NCI-H82 treated with DMSO at 0.1 percent for 48 hours (cell line): Measurements from ENCODE around the gene ITSN2.
"Not testable (repeated sequence)": the region's sequence is repeated elsewhere in the genome, so short reads cannot be mapped to it uniquely, and the experiment has no call there.

Source experiments
- DNase-seq: peaks from one replicate; lab custom pipeline; 2025; ENCODE audit not compliant: unreplicated experiment; lab: John Stamatoyannopoulos, UW

The ITSN2 gene

GRCh38 chr2:24365051-24365450 lies 4.7 kb upstream of the ITSN2 start:
- DNase-seq = no peak

DNA sequence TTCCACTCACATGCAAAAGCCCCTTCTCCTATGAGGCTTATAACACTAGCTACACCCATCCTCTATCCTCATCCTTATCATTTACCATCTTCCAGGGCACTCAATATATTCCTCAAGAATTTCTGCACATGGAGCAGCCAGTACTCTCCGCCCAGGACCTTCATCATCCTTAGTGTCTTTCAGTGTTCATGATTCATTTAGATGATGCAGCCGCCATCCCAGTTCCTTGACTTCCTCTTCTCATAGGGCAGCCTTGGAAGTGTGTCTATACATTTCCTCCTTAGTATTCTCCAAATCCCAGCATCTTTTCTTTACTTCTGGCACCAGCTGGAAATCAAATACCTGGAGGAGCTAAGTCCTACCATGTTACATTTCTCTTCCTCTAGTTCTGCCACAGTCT lies 3.0 kb upstream of the ITSN2 start:
- no peak for DNase-seq

GRCh38 chr2:24362253-24362652 lies 1.9 kb upstream of the ITSN2 start:
- no peak for DNase-seq

- no peak for DNase-seq
Measured at GRCh38 chr2:24360963-24361330, 611 bp upstream of the ITSN2 start.

DNA sequence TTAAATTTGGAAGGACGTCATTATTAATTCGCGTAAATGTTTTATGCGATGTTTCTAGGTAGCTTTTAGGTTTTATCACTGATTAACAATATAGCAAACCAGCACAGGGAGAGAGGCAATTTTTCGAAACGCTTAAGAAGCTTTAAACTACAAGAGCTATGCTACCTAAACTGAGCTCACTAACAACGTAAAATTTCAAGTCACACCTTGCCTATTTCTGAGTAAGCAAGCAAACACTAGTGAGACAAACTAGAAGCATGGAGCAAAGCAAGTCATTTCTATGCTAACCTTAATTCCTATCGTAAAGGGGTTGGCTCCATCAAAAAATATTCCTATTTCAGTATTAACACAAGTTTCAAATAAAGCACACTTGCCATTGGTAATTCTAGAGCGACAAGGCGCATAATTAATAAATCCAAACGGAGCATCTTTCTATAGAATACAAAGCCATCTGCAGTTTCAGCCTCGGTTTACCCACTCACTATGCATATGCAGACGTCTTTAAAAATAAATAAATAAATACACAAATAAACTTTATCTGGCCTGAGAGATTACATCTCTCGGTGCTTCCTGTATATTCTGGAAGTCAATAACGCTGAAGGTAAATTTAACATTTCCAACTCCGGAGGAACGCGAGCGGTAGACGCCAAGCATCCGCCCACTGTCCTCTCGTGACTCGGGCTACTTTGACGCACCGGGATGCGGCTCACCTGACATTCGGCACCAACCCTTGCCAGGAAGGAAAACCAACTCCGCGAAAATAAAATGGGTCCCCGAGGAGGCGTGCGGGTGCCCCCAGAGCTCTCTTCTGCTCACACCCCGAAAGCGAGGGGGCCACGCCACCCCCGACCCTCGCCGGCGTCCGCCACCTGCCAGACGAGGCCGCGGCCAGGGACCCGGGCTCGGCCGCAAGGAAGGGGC lies 947 bp downstream of the ITSN2 start:
- no peak for DNase-seq

GRCh38 chr2:24357767-24358166 lies 2.6 kb downstream of the ITSN2 start:
- not testable (repeated sequence) for DNase-seq

GRCh38 chr2:24357115-24357514 lies 3.2 kb downstream of the ITSN2 start:
- not testable (repeated sequence) for DNase-seq

GRCh38 chr2:24354957-24355356 lies 5.4 kb downstream of the ITSN2 start:
- no peak for DNase-seq

- DNase-seq = no peak
Measured at GRCh38 chr2:24354395-24354794, 5.9 kb downstream of the ITSN2 start.

GRCh38 chr2:24353973-24354372 lies 6.4 kb downstream of the ITSN2 start:
- no peak for DNase-seq

GRCh38 chr2:24353364-24353763 lies 7.0 kb downstream of the ITSN2 start:
- DNase-seq = no peak

- DNase-seq = no peak
Measured at GRCh38 chr2:24352664-24353063, 7.7 kb downstream of the ITSN2 start.

DNA sequence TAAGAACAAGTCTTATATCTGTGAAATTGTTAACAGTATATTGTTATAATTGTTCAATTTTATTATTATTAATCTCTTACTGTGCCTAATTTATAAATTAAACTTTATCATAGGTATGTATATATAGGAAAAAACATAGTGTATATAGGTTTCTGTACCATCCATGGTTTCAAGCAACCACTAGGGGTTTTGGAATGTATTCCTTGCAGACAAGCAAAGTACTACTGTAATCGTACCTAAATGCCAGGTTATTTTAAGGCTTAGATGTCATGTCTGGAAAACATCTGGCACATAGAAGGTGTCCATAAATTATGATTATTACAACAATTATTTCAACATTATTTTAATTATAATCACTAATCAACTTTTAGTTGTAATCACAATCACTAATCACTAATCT lies 8.4 kb downstream of the ITSN2 start:
- DNase-seq = no peak

DNA sequence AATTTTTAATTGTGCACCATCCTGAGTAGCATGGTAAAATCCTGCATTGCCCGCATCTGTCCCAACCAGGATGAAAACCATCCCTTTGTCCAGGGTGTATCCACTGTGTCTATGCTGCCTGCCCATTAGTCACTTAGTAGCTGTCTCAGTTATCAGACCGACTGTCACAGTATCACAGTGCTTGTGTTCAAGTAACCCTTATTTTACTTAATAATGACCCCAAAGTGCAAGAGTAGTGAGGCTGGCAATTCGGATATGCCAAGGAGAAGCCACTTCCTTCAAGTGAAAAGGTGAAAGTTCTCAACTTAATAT lies 8.8 kb downstream of the ITSN2 start:
- no peak for DNase-seq

DNA sequence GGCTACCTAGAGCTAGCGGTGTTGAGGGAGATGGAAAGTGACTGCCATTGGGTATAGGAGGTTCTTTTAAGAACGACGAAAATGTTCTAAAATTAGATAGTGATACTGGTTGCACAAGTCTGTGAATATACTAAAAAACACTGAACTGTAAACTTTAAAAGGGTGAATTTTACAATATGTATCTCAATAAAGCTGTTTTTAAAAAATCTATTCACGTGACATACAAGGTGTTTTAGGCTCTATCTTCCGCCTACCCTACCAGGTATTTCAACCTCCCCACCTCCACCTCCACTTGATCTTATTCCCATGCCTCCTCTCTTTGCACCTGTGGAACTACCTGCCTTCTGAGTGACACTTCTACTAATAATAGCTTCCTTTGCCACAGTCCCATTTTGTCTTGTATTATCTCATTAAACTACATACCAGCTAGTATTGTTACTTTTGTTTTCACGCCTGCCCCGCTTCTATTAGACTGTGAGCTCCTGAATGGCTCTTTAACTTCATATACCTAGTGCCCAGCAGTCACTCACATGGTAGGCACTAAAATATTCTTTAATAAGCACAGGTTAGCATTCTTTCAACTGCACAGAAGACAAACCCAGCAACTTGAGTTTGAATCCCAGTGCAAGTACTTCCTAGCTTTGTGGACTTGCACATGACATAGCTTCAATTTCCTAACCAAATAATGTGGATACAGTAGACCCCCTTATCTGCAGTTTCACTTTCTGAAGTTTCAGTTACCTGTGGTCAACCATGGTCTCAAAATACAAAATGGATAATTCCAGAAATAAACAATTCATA lies 9.3 kb downstream of the ITSN2 start:
- no peak for DNase-seq

DNA sequence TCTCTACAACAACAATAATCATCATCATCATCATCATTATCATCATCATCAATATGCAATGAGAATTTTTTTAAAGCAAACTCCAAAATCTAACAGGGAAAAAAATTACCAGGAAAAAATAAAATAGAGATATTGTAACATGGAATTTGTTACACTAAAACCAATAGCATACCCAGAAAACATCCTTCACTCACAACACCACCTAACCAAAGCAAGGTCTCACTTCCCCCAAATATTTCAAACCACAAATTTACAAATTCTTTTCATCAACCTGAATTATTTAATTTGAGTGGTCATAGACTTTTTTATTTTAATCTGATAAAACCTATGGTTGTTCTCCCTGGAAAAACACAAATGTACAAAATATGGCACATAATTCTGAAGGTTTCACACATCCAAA lies 11.2 kb downstream of the ITSN2 start:
- no peak for DNase-seq

DNA sequence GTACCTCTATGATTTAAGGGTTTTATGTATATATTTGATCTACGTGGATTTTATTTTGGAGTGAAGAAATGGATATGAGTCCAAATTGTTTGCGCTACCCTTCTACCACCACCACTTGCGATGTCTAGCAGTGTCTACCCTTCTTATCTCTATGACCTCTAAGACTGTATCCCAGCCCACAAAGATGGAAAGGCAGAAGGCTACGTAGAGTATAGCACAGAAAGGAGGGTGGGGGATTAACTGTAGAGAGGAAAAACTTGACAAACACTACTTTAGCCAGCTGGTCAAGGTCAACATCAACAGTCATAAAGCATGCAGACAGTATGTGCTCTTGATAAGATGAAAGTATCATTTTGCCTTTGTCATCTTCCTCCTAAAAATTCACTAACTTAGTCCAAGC lies 14.4 kb downstream of the ITSN2 start:
- DNase-seq = no peak

- no peak for DNase-seq
Measured at GRCh38 chr2:24343225-24343882, 17.0 kb downstream of the ITSN2 start.

GRCh38 chr2:24342110-24342910 lies 18.0 kb downstream of the ITSN2 start:
- no peak for DNase-seq

DNA sequence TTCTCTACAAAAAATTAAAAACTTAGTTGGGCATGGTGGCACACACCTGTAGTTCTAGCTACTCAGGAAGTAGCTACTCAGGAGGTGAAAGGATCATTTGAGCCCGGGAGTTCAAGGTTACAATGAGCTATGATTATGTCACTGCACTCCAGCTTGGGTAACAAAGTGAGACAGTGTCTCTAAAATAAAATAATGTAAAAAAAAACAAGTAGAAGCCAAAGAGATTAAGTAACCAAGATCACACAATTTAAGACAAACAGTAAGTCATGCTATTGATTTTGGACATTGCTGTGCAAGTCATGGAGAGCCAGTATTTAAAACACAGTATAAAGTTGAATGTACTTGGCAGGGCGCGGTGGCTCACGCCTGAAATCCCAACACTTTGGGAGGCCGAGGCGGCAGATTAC lies 20.5 kb downstream of the ITSN2 start:
- DNase-seq = no peak

- DNase-seq = not testable (repeated sequence)
Measured at GRCh38 chr2:24339098-24339497, 21.2 kb downstream of the ITSN2 start.
